Vagina (tissue), 2 donors: Measurements from ENCODE around the gene NMUR1. TPM values are rescaled to one million over a fixed set of nuclear protein-coding genes. Genes with fewer than 3 reads are reported as not detected.

Experiments
- DNase-seq, 2 donors: peaks; one replicate each; pipeline ENCODE4 v3.0.0-alpha.2; 2017; ENCODE audit errors: extremely low spot score in 2 of 2
- H3K27ac ChIP-seq: fragments of 200-600 bp; sonication (generic); one replicate; pipeline ENCODE4 v1.5.1; 2019
- H3K27me3 ChIP-seq: fragments of 200-600 bp; sonication (generic); one replicate; pipeline ENCODE4 v1.5.1; 2019
- H3K36me3 ChIP-seq, 2 donors: fragments of 200-600 bp; sonication (generic); one replicate each; pipeline ENCODE4 v1.5.1; 2017 to 2019
- H3K4me1 ChIP-seq: fragments of 200-600 bp; sonication (generic); one replicate; pipeline ENCODE4 v1.5.1; 2019
- H3K4me3 ChIP-seq, 2 donors: fragments of 200-600 bp; sonication (generic); 1 replicate in 1 of 2; 2 replicates in 1 of 2; pipeline ENCODE4 v1.5.1; 2016 to 2019
- H3K9me3 ChIP-seq: fragments of 200-600 bp; sonication (generic); one replicate; pipeline ENCODE4 v1.5.1; 2019
- CTCF ChIP-seq, 3 experiments: fragments of 450-650 bp in 2 of 3; fragments of 200-600 bp in 1 of 3; sonication (generic) in 1 of 3; IDR thresholded peaks; one replicate each; pipeline ENCODE4 v1.5.1; 2017 to 2019; ENCODE audit warnings: antibody characterized with exemption in 3 of 3, mild to moderate bottlenecking in 2 of 3, moderate library complexity in 2 of 3
- POLR2A ChIP-seq, 2 donors: fragments of 450-650 bp; IDR thresholded peaks; one replicate each; pipeline ENCODE4 v1.6.1; 2017; ENCODE audit warnings: antibody characterized with exemption in 2 of 2, mild to moderate bottlenecking in 2 of 2, moderate library complexity in 2 of 2
- POLR2AphosphoS5 ChIP-seq, 2 donors: sonication (generic); formaldehyde crosslinking; IDR thresholded peaks; one replicate each; pipeline ENCODE4 v1.9.0; 2017; ENCODE audit warnings: antibody characterized with exemption in 2 of 2, mild to moderate bottlenecking in 2 of 2, low read depth in 1 of 2; ENCODE audit not compliant: insufficient read depth in 1 of 2
- intact Hi-C: fragments of 100-400 bp; cut with DNase I; formaldehyde crosslinking; loops from one replicate; pipeline ENCODE4 v1.15.1; 2023
- total RNA-seq: library from RNA; depleted of rRNA; stranded (reverse); fragments of >200 nt; gene quantifications from one replicate; pipeline ENCODE4 v1.2.3, GENCODE V29; 2016

Gene NMUR1
- total RNA-seq, 1 donor from 2014 or later: not detected

- intact Hi-C loops: no loop called here
- H3K4me3 ChIP-seq: no peak overlapping the region
- no peaks in the 10 kb centered on the region for H3K27me3 ChIP-seq
- TF ChIP-seq CTCF (IDR thresholded peaks at IDR 0.05): no peak
- TF ChIP-seq POLR2AphosphoS5 (IDR thresholded peaks at IDR 0.05; ENCODE audit: insufficient read depth in 1 of 2, low read depth in 1 of 2): no peak
- no peak for TF ChIP-seq POLR2A (IDR thresholded peaks at IDR 0.05)
- no peak overlapping the region for H3K27ac ChIP-seq
- no peaks in the 10 kb centered on the region for H3K9me3 ChIP-seq
- H3K36me3 ChIP-seq: no peaks in the 10 kb centered on the region
- no peaks in the 10 kb centered on the region for H3K4me1 ChIP-seq
- DNase-seq: no peak
Observed at GRCh38 chr2:231497651-231498050, 32.6 kb downstream of the NMUR1 start.

GRCh38 chr2:231494669-231495068, 35.6 kb downstream of the NMUR1 start:
- Histone ChIP-seq H3K4me1 (no peaks in the 10 kb centered on the region), H3K27ac (no peak overlapping the region), H3K36me3 (no peaks in the 10 kb centered on the region), H3K4me3 (no peak overlapping the region), H3K27me3 (no peaks in the 10 kb centered on the region), H3K9me3 (no peaks in the 10 kb centered on the region)
- DNase-seq: no peak
- intact Hi-C loops: no loop called here
- no peak for TF ChIP-seq POLR2A (IDR thresholded peaks at IDR 0.05)
- no peak for TF ChIP-seq POLR2AphosphoS5 (IDR thresholded peaks at IDR 0.05; ENCODE audit: insufficient read depth in 1 of 2, low read depth in 1 of 2)
- TF ChIP-seq CTCF (IDR thresholded peaks at IDR 0.05): no peak

- H3K4me1 ChIP-seq: no peaks in the 10 kb centered on the region
- no peaks in the 10 kb centered on the region for H3K9me3 ChIP-seq
- no peak for DNase-seq
- no peaks in the 10 kb centered on the region for H3K36me3 ChIP-seq
- H3K27ac ChIP-seq: no peak overlapping the region
- no peak for TF ChIP-seq POLR2A (IDR thresholded peaks at IDR 0.05)
- no peak for TF ChIP-seq POLR2AphosphoS5 (IDR thresholded peaks at IDR 0.05; ENCODE audit: insufficient read depth in 1 of 2, low read depth in 1 of 2)
- TF ChIP-seq CTCF (IDR thresholded peaks at IDR 0.05): no peak
- intact Hi-C loops: no loop called here
- H3K27me3 ChIP-seq: no peaks in the 10 kb centered on the region
- H3K4me3 ChIP-seq: no peak overlapping the region
Observed at GRCh38 chr2:231490801-231491200, 39.4 kb downstream of the NMUR1 start.

- no peak overlapping the region for H3K27ac ChIP-seq
- H3K9me3 ChIP-seq: no peaks in the 10 kb centered on the region
- intact Hi-C loops: no loop called here
Observed at GRCh38 chr2:231489990-231490389, 40.3 kb downstream of the NMUR1 start.

GRCh38 chr2:231488331-231488730, 41.9 kb downstream of the NMUR1 start:
- no peaks in the 10 kb centered on the region for H3K36me3 ChIP-seq
- H3K9me3 ChIP-seq: no peaks in the 10 kb centered on the region
- TF ChIP-seq CTCF (IDR thresholded peaks at IDR 0.05): no peak
- no peak for TF ChIP-seq POLR2A (IDR thresholded peaks at IDR 0.05)
- TF ChIP-seq POLR2AphosphoS5 (IDR thresholded peaks at IDR 0.05; ENCODE audit: insufficient read depth in 1 of 2, low read depth in 1 of 2): no peak
- no peak for DNase-seq
- peaks cover 1% of the 10 kb centered on the region for H3K4me1 ChIP-seq
- H3K27me3 ChIP-seq: no peaks in the 10 kb centered on the region
- no peak overlapping the region for H3K4me3 ChIP-seq
- intact Hi-C loops: no loop called here
- no peak overlapping the region for H3K27ac ChIP-seq

More at GRCh38 chr2:231489990-231490389, 40.3 kb downstream of the NMUR1 start:
- Histone ChIP-seq H3K27me3 (no peaks in the 10 kb centered on the region), H3K36me3 (no peaks in the 10 kb centered on the region), H3K4me1 (no peaks in the 10 kb centered on the region), H3K4me3 (no peak overlapping the region)
- no peak for DNase-seq
- no peak for TF ChIP-seq POLR2AphosphoS5 (IDR thresholded peaks at IDR 0.05; ENCODE audit: insufficient read depth in 1 of 2, low read depth in 1 of 2)
- no peak for TF ChIP-seq CTCF (IDR thresholded peaks at IDR 0.05)
- no peak for TF ChIP-seq POLR2A (IDR thresholded peaks at IDR 0.05)
